K562 (cell line): ENCODE measurements around the gene ETV7. TPM values are rescaled to one million over a fixed set of nuclear protein-coding genes. Genes with fewer than 3 reads are reported as not detected.

Experiments used
- BCL6 ChIP-seq: fragments of 250-450 bp; sonication (Bioruptor Pico); IDR thresholded peaks from 2 replicates; pipeline ENCODE4 v1.4.0; 2020
- BRCA1 ChIP-seq, 2 experiments: fragments of 450-650 bp in 1 of 2; sonication (generic) in 1 of 2; formaldehyde crosslinking in 1 of 2; IDR thresholded peaks; 2 replicates each; pipeline versions ENCODE4 v1.5.0 to v1.6.1; 2017 to 2020; ENCODE audit warnings: mild to moderate bottlenecking in 1 of 2, missing genetic modification reagents in 1 of 2
- CTBP1 ChIP-seq: fragments of 450-650 bp; IDR thresholded peaks from 2 replicates; pipeline ENCODE4 v1.6.1; 2016; ENCODE audit warnings: borderline replicate concordance
- EGR1 ChIP-seq: fragments of 450-650 bp; conservative IDR thresholded peaks from 2 replicates; pipeline ENCODE4 v1.6.1; 2017; ENCODE audit warnings: mild to moderate bottlenecking
- EHMT2 ChIP-seq: fragments of 450-650 bp; IDR thresholded peaks from 2 replicates; pipeline ENCODE4 v1.6.1; 2018; ENCODE audit warnings: antibody characterized with exemption
- FOXA3 ChIP-seq, 2 experiments: fragments of 450-650 bp in 1 of 2; sonication (generic) in 1 of 2; formaldehyde crosslinking; IDR thresholded peaks in 1 of 2; conservative IDR thresholded peaks in 1 of 2; 2 replicates each; pipeline versions ENCODE4 v1.4.0 to v1.8.0; 2020 to 2022; ENCODE audit warnings: mild to moderate bottlenecking in 2 of 2, missing genetic modification reagents in 1 of 2
- JUN ChIP-seq, 2 experiments: sonication (generic) in 1 of 2; formaldehyde crosslinking in 1 of 2; IDR thresholded peaks; 2 replicates each; pipeline versions ENCODE4 v1.6.1 to v1.8.0; 2012 to 2022; ENCODE audit warnings: borderline replicate concordance in 2 of 2, mild to moderate bottlenecking in 2 of 2, improper control_type of control experiment in 1 of 2, low read depth in 1 of 2, low read length in 1 of 2, missing genetic modification reagents in 1 of 2
- MTA3 ChIP-seq: fragments of 450-650 bp; formaldehyde crosslinking; IDR thresholded peaks from 2 replicates; pipeline ENCODE4 v1.6.1; 2017; ENCODE audit warnings: mild to moderate bottlenecking, borderline replicate concordance
- NR2C2 ChIP-seq, 2 experiments: fragments of 200-800 bp in 1 of 2; sonication (Bioruptor generic) in 1 of 2; sonication (generic) in 1 of 2; formaldehyde crosslinking in 1 of 2; IDR thresholded peaks; 2 replicates each; pipeline versions ENCODE4 v1.6.1 to v1.8.0; 2016 to 2022; ENCODE audit warnings: mild to moderate bottlenecking in 1 of 2, missing compliant biosample characterization in 1 of 2, missing genetic modification characterization in 1 of 2, missing genetic modification reagents in 1 of 2
- PHB2 ChIP-seq: fragments of 450-650 bp; IDR thresholded peaks from 2 replicates; pipeline ENCODE4 v1.6.1; 2017; ENCODE audit warnings: low read depth
- PHTF2 ChIP-seq: fragments of 250-450 bp; sonication (Bioruptor Pico); IDR thresholded peaks from 2 replicates; pipeline ENCODE4 v1.5.0; 2021; ENCODE audit warnings: mild to moderate bottlenecking
- PML ChIP-seq: IDR thresholded peaks from 2 replicates; pipeline ENCODE4 v1.6.1; 2012; ENCODE audit warnings: low read length, inconsistent platforms
- RBM34 ChIP-seq: fragments of 200-400 bp; formaldehyde crosslinking; IDR thresholded peaks from 2 replicates; pipeline ENCODE4 v1.6.1; 2018; ENCODE audit warnings: low read length, borderline replicate concordance; ENCODE audit not compliant: insufficient read depth
- ZNF436 ChIP-seq: fragments of 250-450, 450-650 bp; sonication (Bioruptor Pico); formaldehyde crosslinking; IDR thresholded peaks from 2 replicates; pipeline ENCODE4 v1.7.0; 2020; ENCODE audit warnings: mild to moderate bottlenecking
- polyA plus RNA-seq, 8 experiments: library from polyadenylated mRNA; depleted of rRNA in 4 of 8; stranded (reverse) in 5 of 8; unstranded in 3 of 8; fragments of >200 nt; fragmentation: Nextera tagmentation in 2 of 8; fragmentation: Illumina TruSeq in 1 of 8; extraction: Ambion mirVana in 2 of 8; extraction: Trizol in 1 of 8; gene quantifications; 2 replicates each; pipeline versions ENCODE4 v1.2.1 to v1.2.3, GENCODE V29; 2011 to 2014; ENCODE audit warnings: inconsistent platforms in 1 of 8, missing spikeins in 1 of 8
- total RNA-seq, 7 experiments: library from RNA; depleted of rRNA in 6 of 7; stranded (reverse); fragments of >200 nt in 6 of 7; fragmentation: Illumina TruSeq in 2 of 7; extraction: Trizol in 2 of 7; gene quantifications; 2 replicates each; pipeline versions ENCODE4 v1.2.1 to v1.2.3, GENCODE V29; 2011 to 2021; ENCODE audit warnings: low replicate concordance in 1 of 7
- TF ChIP-seq, protein P1 (sequence below): fragments of 250-450 bp; sonication (Bioruptor Pico); IDR thresholded peaks from 2 replicates; pipeline ENCODE4 v1.8.0; 2022; ENCODE audit warnings: moderate library complexity, mild to moderate bottlenecking, inconsistent platforms
- TF ChIP-seq, protein P2 (sequence below): IDR thresholded peaks from 2 replicates; pipeline ENCODE4 v1.6.1; 2011; ENCODE audit not compliant: insufficient read length; ENCODE audit errors: extremely low read depth
- TF ChIP-seq, protein P3 (sequence below), 3 experiments: IDR thresholded peaks in 2 of 3; conservative IDR thresholded peaks in 1 of 3; 2 replicates each; pipeline ENCODE4 v1.5.1; 2011 to 2012; ENCODE audit warnings: low read length in 3 of 3, mild to moderate bottlenecking in 3 of 3, control low read depth in 2 of 3, improper control_type of control experiment in 1 of 3, inconsistent platforms in 1 of 3, low read depth in 1 of 3, mixed read lengths in 1 of 3, moderate library complexity in 1 of 3; ENCODE audit not compliant: insufficient read depth in 2 of 3
- TF ChIP-seq, protein P4 (sequence below): fragments of 450-650 bp; conservative IDR thresholded peaks from 2 replicates; pipeline ENCODE4 v1.6.1; 2016; ENCODE audit warnings: missing genetic modification characterization, low read depth, mild to moderate bottlenecking, control low read depth, missing compliant biosample characterization
- TF ChIP-seq, protein P5 (sequence below): fragments of 450-650 bp; formaldehyde crosslinking; IDR thresholded peaks from 2 replicates; pipeline ENCODE4 v1.4.0; 2022; ENCODE audit warnings: mild to moderate bottlenecking, moderate library complexity
- TF ChIP-seq, protein P6 (sequence below): sonication (generic); formaldehyde crosslinking; IDR thresholded peaks from 2 replicates; pipeline ENCODE4 v1.8.0; 2022; ENCODE audit warnings: missing genetic modification reagents, mild to moderate bottlenecking, moderate library complexity, borderline replicate concordance

Gene ETV7
- total and polyA plus RNA-seq, 9 of the 15 experiments (the other 6 are each of a cell fraction or from before 2014, with no cell fraction given) = 0.07 to 0.22 (median 0.14) TPM; not detected in 3

DNA sequence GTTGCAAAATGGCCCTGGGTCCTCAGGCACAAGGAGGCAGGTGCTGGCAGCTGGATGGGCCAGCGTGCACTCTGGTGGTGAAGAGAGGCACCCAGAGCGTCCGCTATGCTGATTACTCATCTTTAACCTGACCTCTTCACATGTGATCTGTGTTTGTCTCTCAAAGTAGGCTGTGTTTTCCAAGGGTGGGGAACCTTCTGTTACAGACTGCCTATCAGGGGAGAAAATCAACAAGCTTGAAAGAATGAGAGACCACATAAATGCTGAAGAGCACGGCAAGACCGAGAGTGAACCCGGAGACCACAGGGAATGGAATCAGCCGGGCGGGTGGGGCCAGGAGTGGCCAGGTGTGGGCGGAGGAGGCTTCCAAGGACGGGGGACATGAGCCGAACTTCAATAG, 67.0 kb downstream of the ETV7 start (continued):
- TF ChIP-seq, protein P1, sequence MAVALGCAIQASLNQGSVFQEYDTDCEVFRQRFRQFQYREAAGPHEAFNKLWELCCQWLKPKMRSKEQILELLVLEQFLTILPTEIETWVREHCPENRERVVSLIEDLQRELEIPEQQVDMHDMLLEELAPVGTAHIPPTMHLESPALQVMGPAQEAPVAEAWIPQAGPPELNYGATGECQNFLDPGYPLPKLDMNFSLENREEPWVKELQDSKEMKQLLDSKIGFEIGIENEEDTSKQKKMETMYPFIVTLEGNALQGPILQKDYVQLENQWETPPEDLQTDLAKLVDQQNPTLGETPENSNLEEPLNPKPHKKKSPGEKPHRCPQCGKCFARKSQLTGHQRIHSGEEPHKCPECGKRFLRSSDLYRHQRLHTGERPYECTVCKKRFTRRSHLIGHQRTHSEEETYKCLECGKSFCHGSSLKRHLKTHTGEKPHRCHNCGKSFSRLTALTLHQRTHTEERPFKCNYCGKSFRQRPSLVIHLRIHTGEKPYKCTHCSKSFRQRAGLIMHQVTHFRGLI (CRISPR knock-in tag) = no peak
- no peak for TF ChIP-seq PHTF2 (CRISPR knock-in tag)
- TF ChIP-seq, protein P2, sequence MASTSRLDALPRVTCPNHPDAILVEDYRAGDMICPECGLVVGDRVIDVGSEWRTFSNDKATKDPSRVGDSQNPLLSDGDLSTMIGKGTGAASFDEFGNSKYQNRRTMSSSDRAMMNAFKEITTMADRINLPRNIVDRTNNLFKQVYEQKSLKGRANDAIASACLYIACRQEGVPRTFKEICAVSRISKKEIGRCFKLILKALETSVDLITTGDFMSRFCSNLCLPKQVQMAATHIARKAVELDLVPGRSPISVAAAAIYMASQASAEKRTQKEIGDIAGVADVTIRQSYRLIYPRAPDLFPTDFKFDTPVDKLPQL = no peak
- TF ChIP-seq, protein P3, sequence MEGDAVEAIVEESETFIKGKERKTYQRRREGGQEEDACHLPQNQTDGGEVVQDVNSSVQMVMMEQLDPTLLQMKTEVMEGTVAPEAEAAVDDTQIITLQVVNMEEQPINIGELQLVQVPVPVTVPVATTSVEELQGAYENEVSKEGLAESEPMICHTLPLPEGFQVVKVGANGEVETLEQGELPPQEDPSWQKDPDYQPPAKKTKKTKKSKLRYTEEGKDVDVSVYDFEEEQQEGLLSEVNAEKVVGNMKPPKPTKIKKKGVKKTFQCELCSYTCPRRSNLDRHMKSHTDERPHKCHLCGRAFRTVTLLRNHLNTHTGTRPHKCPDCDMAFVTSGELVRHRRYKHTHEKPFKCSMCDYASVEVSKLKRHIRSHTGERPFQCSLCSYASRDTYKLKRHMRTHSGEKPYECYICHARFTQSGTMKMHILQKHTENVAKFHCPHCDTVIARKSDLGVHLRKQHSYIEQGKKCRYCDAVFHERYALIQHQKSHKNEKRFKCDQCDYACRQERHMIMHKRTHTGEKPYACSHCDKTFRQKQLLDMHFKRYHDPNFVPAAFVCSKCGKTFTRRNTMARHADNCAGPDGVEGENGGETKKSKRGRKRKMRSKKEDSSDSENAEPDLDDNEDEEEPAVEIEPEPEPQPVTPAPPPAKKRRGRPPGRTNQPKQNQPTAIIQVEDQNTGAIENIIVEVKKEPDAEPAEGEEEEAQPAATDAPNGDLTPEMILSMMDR (IDR thresholded peaks at IDR 0.05 in 2 of 3, conservative IDR thresholded peaks at IDR 0.05 in 1 of 3; ENCODE audit: insufficient read depth in 2 of 3, low read depth in 1 of 3, low read length in 3 of 3) = peak in 2 of 3 experiments; percentile 34 to 35; a peak in 2 of 6 replicates
- TF ChIP-seq CTBP1 = peak; percentile 42; the same call in 1 of the 2 replicates
- TF ChIP-seq RBM34 = no peak
- TF ChIP-seq BCL6 (CRISPR knock-in tag) = no peak
- no peak; the same call in 1 of the 2 replicates for TF ChIP-seq NR2C2 (CRISPR knock-in tag; IDR thresholded peaks at IDR 0.05)
- TF ChIP-seq NR2C2 (tag; IDR thresholded peaks at IDR 0.05) = peak; percentile 60
- TF ChIP-seq EHMT2 = no peak
- TF ChIP-seq, protein P4, sequence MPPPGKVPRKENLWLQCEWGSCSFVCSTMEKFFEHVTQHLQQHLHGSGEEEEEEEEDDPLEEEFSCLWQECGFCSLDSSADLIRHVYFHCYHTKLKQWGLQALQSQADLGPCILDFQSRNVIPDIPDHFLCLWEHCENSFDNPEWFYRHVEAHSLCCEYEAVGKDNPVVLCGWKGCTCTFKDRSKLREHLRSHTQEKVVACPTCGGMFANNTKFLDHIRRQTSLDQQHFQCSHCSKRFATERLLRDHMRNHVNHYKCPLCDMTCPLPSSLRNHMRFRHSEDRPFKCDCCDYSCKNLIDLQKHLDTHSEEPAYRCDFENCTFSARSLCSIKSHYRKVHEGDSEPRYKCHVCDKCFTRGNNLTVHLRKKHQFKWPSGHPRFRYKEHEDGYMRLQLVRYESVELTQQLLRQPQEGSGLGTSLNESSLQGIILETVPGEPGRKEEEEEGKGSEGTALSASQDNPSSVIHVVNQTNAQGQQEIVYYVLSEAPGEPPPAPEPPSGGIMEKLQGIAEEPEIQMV = peak; percentile 82
- TF ChIP-seq ZNF436 (CRISPR knock-in tag) = no peak
- TF ChIP-seq, protein P5, sequence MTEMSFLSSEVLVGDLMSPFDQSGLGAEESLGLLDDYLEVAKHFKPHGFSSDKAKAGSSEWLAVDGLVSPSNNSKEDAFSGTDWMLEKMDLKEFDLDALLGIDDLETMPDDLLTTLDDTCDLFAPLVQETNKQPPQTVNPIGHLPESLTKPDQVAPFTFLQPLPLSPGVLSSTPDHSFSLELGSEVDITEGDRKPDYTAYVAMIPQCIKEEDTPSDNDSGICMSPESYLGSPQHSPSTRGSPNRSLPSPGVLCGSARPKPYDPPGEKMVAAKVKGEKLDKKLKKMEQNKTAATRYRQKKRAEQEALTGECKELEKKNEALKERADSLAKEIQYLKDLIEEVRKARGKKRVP = no peak
- TF ChIP-seq, protein P6, sequence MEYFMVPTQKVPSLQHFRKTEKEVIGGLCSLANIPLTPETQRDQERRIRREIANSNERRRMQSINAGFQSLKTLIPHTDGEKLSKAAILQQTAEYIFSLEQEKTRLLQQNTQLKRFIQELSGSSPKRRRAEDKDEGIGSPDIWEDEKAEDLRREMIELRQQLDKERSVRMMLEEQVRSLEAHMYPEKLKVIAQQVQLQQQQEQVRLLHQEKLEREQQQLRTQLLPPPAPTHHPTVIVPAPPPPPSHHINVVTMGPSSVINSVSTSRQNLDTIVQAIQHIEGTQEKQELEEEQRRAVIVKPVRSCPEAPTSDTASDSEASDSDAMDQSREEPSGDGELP = peak; percentile 37; the same call in 1 of the 2 replicates
- TF ChIP-seq JUN (IDR thresholded peaks at IDR 0.05; ENCODE audit: borderline replicate concordance, low read depth, low read length) = peak; percentile 55; the same call in 1 of the 2 replicates
- TF ChIP-seq JUN (CRISPR knock-in tag; IDR thresholded peaks at IDR 0.05; ENCODE audit: borderline replicate concordance) = no peak
- no peak for TF ChIP-seq BRCA1 (IDR thresholded peaks at IDR 0.05)
- no peak for TF ChIP-seq BRCA1 (CRISPR knock-in tag; IDR thresholded peaks at IDR 0.05)
- no peak for TF ChIP-seq MTA3
- peak in 1 of 2 experiments; percentile 16; a peak in 1 of 4 replicates for TF ChIP-seq FOXA3 (CRISPR knock-in tag; conservative IDR thresholded peaks at IDR 0.05 in 1 of 2, IDR thresholded peaks at IDR 0.05 in 1 of 2)
- peak; percentile 53 for TF ChIP-seq EGR1
- TF ChIP-seq PML = no peak
- TF ChIP-seq PHB2 = no peak
